NCI-H1930 (cell line): ENCODE data around the gene RFTN1.

Experiments
- DNase-seq, 2 experiments: peaks; one replicate each; lab custom pipeline; 2025; lab: John Stamatoyannopoulos, UW

Gene RFTN1

GRCh38 chr3:16375891-16376290 lies 137.6 kb downstream of the RFTN1 start:
- DNase-seq: no peak

GRCh38 chr3:16374935-16375245 lies 138.6 kb downstream of the RFTN1 start:
- no peak for DNase-seq

- no peak for DNase-seq
Observed at GRCh38 chr3:16374047-16374934, 139.2 kb downstream of the RFTN1 start.

GRCh38 chr3:16373341-16373946 lies 140.1 kb downstream of the RFTN1 start:
- DNase-seq: no peak

- no peak for DNase-seq
Observed at GRCh38 chr3:16372362-16373292, 140.9 kb downstream of the RFTN1 start.

- DNase-seq: no peak
Observed at GRCh38 chr3:16370872-16371740, 142.4 kb downstream of the RFTN1 start.

GRCh38 chr3:16370503-16370871 lies 143.0 kb downstream of the RFTN1 start:
- DNase-seq: no peak

GRCh38 chr3:16369885-16370284 lies 143.6 kb downstream of the RFTN1 start:
- DNase-seq: no peak

- DNase-seq: no peak
Observed at GRCh38 chr3:16369276-16369675, 144.2 kb downstream of the RFTN1 start.

- DNase-seq: no peak
Observed at GRCh38 chr3:16366581-16366980, 146.9 kb downstream of the RFTN1 start.

GRCh38 chr3:16365491-16366128 lies 147.9 kb downstream of the RFTN1 start:
- no peak for DNase-seq

- DNase-seq: no peak
Observed at GRCh38 chr3:16364963-16365362, 148.5 kb downstream of the RFTN1 start.

GRCh38 chr3:16364323-16364722 lies 149.2 kb downstream of the RFTN1 start:
- no peak for DNase-seq

GRCh38 chr3:16363636-16364035 lies 149.9 kb downstream of the RFTN1 start:
- no peak for DNase-seq

- no peak for DNase-seq
Observed at GRCh38 chr3:16362770-16363169, 150.7 kb downstream of the RFTN1 start.

GRCh38 chr3:16361087-16361486 lies 152.4 kb downstream of the RFTN1 start:
- DNase-seq: no peak

GRCh38 chr3:16359331-16359730 lies 154.2 kb downstream of the RFTN1 start:
- no peak for DNase-seq

- no peak for DNase-seq
Observed at GRCh38 chr3:16358336-16358735, 155.2 kb downstream of the RFTN1 start.

- DNase-seq: no peak
Observed at GRCh38 chr3:16357186-16358121, 156.0 kb downstream of the RFTN1 start.

GRCh38 chr3:16355828-16356227 lies 157.7 kb downstream of the RFTN1 start:
- DNase-seq: no peak
